Measurements from ENCODE around the gene CAMTA1.

Gene CAMTA1

GRCh38 chr1:7383671-7384520, 598.6 kb downstream of the CAMTA1 start:
- no peak for DNase-seq

GRCh38 chr1:7384679-7385078, 599.4 kb downstream of the CAMTA1 start:
- DNase-seq = no peak

GRCh38 chr1:7385471-7386225, 600.4 kb downstream of the CAMTA1 start:
- no peak for DNase-seq

GRCh38 chr1:7386226-7387052, 601.2 kb downstream of the CAMTA1 start:
- DNase-seq = no peak

- no peak for DNase-seq
These were observed 602.0 kb downstream of the CAMTA1 start for GRCh38 chr1:7387053-7387927.

GRCh38 chr1:7388141-7388487, 602.9 kb downstream of the CAMTA1 start:
- no peak for DNase-seq

- no peak for DNase-seq
These were observed 603.4 kb downstream of the CAMTA1 start for GRCh38 chr1:7388488-7389185.

GRCh38 chr1:7389201-7389905, 604.1 kb downstream of the CAMTA1 start:
- DNase-seq = no peak

- no peak for DNase-seq
These were observed 604.8 kb downstream of the CAMTA1 start for GRCh38 chr1:7389906-7390603.

GRCh38 chr1:7390604-7391000, 605.3 kb downstream of the CAMTA1 start:
- DNase-seq = no peak

GRCh38 chr1:7393136-7393535, 607.9 kb downstream of the CAMTA1 start:
- no peak for DNase-seq

GRCh38 chr1:7395251-7395650, 610.0 kb downstream of the CAMTA1 start:
- no peak for DNase-seq

- DNase-seq = no peak
These were observed 613.7 kb downstream of the CAMTA1 start for GRCh38 chr1:7398982-7399381.

GRCh38 chr1:7399514-7400125, 614.4 kb downstream of the CAMTA1 start:
- DNase-seq = no peak

- DNase-seq = no peak
These were observed 615.3 kb downstream of the CAMTA1 start for GRCh38 chr1:7400566-7400965.

- DNase-seq = no peak
These were observed 616.7 kb downstream of the CAMTA1 start for GRCh38 chr1:7401814-7402547.

- DNase-seq = no peak
These were observed 617.2 kb downstream of the CAMTA1 start for GRCh38 chr1:7402548-7402850.

GRCh38 chr1:7403265-7404045, 618.2 kb downstream of the CAMTA1 start:
- DNase-seq = no peak
